Fibroblast of pulmonary artery (primary cell): ENCODE results near the gene ELP4.

Experiments used
- DNase-seq: peaks from one replicate; pipeline ENCODE4 v3.0.0-alpha.2; 2010; ENCODE audit warnings: low read depth
- H3K4me3 ChIP-seq: replicated peaks from 2 replicates; pipeline ENCODE4 v1.5.1; 2011; ENCODE audit warnings: low read depth, mild to moderate bottlenecking, control low read depth, low read length, moderate library complexity
- CTCF ChIP-seq: IDR thresholded peaks from 2 replicates; pipeline ENCODE4 v1.5.1; 2011; ENCODE audit warnings: mild to moderate bottlenecking, control low read depth, low read length, inconsistent platforms; ENCODE audit errors: missing control alignments

ELP4 gene

DNA sequence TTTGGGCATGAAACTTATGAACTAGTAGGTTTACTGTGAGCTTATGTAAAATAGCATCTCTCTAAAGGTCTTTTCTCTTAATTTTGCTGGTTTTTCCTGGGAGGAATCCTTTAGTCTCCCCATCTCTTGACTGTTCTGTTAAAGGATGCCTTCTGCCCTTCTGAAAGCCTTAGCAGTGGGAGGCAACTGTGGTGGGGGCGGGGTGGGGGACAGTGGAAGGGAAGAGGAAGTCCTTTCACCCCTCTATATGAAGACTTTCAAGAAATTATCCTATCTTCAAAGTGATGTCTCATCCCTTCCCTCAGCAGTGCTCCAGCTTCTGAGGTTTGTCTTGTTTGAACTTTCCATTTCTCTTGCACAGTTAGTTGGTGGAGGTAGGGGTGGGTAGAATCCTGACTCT, 73.1 kb downstream of the ELP4 start:
- TF ChIP-seq CTCF = no peak
- no peak overlapping the region for H3K4me3 ChIP-seq
- DNase-seq = no peak

GRCh38 chr11:31598454-31598853, 88.9 kb downstream of the ELP4 start:
- no peak for TF ChIP-seq CTCF
- no peak overlapping the region for H3K4me3 ChIP-seq
- DNase-seq = no peak

DNA sequence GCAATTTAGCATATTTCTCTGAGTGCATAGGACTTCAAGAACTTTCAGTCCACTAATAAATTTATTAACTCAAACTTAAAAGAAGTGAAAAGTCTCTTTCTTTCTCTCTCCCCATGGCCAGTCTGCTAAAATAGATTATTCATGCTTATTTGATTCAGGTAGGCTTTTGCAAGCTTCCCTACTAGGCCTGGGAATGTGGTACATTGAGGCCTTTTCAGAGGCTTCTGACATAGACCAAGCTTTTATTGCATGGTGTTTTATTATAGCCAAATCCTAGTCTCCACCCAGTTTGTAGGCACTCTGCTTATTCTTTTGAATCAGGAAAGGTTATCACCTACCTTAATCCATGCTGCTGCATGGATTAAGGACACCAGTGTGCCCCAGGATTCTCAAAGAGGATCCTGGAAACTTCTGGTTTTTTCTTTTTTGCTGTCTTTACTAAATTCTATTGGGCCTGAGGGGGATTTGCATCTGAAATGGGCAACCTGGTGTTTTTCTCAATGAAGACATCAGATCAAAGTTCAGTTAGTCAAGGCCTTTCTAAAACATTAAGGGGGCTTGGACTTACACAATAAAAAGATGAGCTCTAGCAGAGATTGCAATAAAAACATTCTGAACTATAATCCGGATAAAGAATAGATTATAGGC, 92.2 kb downstream of the ELP4 start:
- DNase-seq = no peak
- H3K4me3 ChIP-seq = no peak overlapping the region
- no peak for TF ChIP-seq CTCF

DNA sequence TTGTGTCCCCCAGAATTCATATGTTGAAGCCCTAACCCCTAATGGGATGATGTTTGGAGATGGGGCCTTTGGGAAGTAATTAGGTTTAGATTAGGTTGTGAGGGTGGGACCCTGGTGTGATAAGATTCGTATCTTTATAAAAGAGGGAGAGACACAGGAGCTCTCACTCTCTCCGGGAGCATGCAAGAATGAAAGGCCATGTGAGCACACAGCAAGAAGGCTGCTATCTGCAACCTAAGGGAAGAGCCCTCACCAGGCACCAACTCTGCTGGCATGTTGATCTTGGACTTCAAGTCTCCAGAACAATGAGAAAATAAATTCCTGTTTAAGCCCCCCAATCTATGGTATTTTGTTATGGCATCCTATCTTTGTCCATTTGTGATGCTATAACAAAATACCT, 97.3 kb downstream of the ELP4 start:
- no peak for DNase-seq
- no peak overlapping the region for H3K4me3 ChIP-seq
- no peak for TF ChIP-seq CTCF

- H3K4me3 ChIP-seq = no peak overlapping the region
- no peak for DNase-seq
- TF ChIP-seq CTCF = no peak
Measured at GRCh38 chr11:31607914-31608313, 98.3 kb downstream of the ELP4 start.

DNA sequence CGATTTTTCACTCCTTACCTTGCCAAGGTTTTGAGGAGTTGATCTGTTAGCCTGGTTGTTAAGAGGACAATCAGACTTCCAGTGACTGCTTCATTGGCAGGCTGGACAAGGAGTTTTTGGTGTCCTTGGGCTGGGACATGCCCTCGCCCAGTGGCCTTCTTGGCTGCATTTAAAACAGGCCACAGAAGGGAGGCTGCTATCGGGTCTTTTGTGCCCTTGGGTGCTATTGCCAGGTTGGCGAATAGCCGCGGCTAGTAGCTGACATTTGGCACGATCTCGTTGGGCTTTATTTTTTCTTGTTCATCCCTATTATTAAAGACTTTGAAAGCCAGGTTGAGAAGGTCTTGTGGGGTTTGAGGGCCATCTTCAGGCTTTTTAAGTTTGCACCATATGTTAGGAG, 99.4 kb downstream of the ELP4 start:
- H3K4me3 ChIP-seq = no peak overlapping the region
- no peak for TF ChIP-seq CTCF

GRCh38 chr11:31610544-31610943, 101.0 kb downstream of the ELP4 start:
- H3K4me3 ChIP-seq = no peak overlapping the region
- DNase-seq = no peak
- TF ChIP-seq CTCF = no peak

More for the DNA sequence above, 99.4 kb downstream of the ELP4 start:
- DNase-seq = no peak
